ENCODE results near the gene GSE1. TPM values are rescaled to one million over a fixed set of nuclear protein-coding genes. Genes with fewer than 3 reads are reported as not detected.
A peak's percentile ranks its signal among the peaks of the same experiment; 100 is the strongest.

The GSE1 gene
- polyA plus RNA-seq, 4 donors, result 57.6 to 77.4 (median 63.3) TPM

DNA sequence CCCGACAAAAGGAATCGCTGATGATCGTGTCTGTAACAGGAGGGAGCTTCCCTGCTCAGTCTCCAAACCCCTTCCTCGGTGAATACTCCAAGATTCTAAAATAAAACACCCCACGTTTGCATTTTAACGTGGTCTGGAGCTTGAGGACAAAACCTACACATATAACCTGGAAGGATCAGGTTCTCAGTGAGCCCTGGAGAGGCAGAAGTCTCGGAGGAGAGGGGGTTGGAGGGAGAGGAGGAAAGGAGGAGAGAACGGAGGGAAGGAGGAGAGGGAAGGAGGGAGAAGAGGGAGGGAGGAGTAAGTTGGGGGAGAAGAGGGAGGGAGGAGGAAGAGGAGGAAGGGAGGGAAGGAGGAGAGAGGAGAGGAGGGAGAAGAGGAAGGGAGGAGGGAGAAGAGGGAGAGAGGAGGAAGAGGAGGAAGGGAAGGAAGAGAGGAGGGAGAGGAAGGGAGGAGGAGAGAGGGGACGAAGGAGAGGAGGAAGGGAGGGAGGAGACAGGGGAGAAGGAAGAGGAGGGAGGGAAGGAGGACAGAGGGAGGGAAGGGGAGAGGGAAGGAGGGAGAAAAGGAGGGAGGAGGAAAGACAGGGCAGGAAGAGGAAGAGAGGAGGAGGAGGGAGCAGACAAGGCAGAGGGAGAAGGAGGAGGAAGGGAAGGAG, 103.0 kb downstream of the GSE1 start:
- DNase-seq (ENCODE audit: low read depth in 4 of 4, low spot score in 3 of 4), result no peak

DNA sequence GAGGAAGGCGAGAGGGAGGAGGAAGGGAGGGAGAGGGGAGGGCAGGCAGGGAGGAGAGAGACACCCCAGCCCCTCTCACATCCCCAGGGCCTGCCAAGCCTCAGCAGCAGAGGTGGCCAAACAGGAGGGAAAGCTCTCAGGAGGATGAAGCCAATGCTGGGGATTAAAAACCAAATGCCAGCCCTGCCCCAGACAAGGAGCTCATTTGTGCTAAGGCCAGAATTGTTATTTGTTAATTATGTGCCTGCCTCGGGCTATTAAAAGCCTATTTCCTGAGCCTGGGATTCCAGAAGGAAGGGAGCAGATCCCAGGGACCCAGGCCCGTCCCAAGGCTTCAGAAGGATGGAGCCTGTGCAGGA, 103.5 kb downstream of the GSE1 start:
- no peak for DNase-seq (ENCODE audit: low read depth in 4 of 4, low spot score in 3 of 4)

DNA sequence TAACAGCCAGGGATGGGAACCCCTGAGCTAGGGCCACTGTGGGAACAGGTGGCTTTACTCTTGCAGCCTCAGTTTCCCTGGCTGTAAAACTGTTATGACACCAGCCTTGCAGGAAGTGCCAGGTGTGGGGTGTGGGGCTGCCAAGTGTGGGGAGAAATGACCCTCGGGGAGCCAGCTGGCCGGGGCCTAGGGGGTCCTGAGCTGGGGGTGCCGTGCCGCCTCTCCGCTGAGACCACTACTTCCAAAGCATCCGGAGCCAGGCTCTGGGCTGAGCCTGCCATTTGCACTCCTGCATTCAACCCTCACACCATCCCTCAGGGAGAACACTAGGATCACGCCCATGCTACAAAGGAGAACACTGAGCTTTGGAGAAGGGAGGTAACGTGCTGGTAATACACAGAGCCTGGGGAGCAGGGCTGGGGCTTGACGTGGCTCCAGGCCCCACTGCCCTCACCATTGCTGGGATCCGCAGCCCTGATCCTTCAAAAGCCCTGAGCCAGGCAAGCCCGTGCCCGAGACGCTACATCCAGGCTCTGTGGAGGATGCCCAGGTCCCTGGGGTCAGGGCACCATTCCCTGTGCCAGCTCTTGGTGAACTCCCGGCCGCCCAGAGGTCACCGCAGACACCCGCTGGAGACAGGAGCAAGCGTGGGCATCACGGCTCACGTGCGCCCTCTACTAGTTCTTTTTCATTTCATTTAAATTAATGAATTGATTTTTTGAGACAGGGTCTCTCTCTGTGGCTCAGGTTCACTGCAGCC, 104.5 kb downstream of the GSE1 start:
- DNase-seq (ENCODE audit: low read depth in 4 of 4, low spot score in 3 of 4), result peak in 1 of 4 donors; percentile 45

DNA sequence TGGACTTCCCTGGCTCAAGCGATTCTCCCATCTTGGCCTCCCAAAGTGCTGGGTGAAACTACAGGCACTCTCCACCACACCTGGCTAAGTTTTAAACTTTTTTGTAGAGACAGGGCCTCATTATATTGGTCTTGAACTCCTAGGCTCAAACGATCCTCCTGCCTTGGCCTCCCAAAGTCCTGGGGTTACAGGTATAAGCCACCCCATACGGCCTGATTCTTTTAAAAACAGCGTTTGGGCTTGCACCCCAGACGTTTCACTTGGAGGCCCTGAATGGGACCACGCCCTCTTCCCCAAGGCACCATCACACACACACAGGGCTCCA, 105.0 kb downstream of the GSE1 start:
- DNase-seq (ENCODE audit: low read depth in 4 of 4, low spot score in 3 of 4), result no peak

DNA sequence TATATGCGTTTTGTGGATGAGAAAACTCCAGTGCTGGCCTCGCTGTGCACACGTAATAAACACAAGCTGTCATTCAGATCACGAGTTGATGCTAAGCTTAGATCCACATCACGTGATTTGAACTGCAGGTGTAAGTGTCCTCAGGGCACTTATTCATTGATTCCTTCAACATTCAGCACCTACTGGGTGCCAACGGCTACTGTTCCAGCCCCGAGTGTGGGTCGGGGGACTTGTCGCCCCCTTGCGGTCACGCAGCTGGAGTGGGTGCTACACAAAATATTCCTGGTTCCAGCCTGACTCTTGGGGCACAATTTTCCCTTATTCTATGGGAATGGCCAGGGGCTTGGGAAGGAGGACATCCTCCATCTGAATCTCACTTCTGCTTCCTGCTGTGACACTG, 105.6 kb downstream of the GSE1 start:
- DNase-seq (ENCODE audit: low read depth in 4 of 4, low spot score in 3 of 4), result no peak

DNA sequence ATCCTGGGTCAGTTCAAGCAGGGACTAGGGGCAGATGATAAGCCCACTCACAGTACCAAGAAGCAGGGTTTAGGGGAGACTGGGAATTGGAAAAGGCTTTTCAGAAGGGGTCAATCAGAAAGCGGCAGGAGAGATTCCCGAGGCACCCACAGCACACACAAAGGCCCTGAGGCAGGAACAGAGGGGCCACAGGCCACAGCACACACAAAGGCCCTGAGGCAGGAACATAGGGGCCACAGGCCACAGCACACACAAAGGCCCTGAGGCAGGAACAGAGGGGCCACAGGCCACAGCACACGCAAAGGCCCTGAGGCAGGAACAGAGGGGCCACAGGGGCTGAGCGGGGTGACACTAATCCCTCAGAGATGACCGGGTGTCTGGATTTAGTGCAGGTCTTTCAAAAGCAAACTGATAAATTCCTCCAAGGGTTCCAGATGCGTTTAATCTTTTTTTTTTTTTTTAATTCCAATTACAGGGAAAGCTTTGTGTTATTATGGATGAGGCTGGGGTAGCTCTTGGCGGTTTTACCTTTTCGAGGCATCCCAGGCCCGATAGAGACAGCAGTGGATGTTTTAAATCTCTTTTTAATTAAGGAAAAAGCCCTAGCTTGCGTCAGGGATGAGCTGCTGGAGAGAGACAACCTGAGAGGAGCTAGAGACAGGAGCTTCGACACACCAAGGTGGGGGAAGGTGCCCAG, 106.6 kb downstream of the GSE1 start:
- DNase-seq (ENCODE audit: low read depth in 4 of 4, low spot score in 3 of 4), result no peak

DNA sequence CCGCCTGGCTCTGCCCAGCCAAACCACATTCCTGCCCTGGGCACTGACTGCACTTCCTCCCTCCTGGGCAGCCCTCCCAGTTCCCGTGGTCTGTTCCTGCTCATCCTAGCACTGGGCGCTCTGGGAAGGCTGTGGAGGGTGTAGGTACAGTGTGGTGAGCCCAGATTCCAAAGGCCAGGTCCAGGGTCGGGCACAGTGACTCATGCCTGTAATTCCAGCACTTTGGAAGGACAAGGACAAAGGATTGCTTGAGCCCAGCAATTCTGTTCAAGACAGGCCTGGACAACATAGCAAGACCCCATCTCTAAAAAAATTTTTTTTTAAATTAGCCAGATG, 107.1 kb downstream of the GSE1 start:
- no peak for DNase-seq (ENCODE audit: low read depth in 4 of 4, low spot score in 3 of 4)

DNA sequence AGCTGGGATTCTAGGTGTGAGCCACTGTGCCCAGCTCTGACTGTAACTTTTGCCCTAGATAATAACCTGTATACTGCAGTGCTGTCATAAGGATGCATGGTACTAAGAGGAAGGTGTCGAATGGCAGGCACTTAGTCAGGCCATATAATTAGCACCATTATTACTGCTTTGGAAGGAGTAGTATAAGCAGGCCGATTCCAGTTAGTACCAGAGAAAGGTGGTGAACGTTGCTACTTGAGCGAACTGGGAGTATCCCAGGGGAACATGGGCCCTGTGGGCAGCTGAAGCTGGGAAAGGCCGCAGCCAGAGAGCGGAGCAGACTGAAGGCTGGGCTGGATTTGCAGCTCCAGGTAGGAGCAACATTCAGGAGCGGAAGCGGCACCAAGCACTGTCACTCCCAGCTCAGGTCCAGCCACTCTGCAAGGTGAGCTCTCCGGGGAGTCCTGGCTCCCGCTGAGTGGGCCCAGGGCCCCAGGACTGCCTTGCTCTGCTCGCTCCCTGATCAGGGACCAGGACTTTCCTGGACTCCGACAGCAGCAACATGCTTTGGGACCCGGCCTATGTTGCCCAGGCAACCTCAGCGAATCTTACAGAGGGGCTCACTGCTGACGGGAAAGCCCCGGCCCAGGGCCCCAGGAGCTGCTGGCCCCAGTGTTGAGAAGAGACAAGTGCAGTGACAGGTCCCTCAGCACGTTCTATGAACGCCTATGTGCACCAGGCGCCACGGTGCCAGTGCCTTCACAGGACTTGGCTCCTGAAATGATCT, 109.2 kb downstream of the GSE1 start:
- no peak for DNase-seq (ENCODE audit: low read depth in 4 of 4, low spot score in 3 of 4)

DNA sequence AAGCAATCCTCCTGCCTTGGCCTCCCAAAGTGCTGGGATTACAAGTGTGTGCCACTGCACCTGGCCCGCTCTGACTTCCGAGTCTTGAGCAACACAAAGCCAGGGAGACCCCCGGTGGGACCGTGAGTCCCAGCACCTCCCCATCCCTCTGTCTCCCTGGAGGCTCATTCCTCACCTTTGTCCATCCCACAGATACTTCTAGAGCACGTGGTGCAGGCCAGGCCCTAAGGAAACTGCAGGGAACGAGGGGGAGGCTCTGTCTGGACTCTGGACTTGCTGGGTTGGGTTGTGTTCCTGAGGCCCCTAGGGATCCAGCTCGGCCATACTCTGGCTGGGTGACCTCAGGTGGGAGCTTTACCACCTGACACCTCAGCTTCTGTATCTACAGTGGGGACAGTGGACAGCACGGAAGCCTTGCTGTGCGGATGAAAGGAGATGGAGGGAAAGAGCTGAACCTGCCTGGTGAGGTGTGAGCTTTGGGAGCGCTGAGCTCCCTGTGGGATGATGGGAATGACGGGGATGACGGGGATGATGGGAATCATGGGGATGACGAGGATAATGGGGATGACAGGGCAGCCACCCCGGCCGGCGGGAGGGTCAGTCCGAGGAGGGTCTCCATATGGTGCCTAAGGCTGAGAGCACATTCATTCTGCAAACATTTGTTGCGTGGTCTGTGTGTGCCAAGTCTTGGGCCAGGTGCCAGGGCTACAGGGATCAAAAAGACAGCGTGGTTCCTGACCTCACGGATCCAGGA, 111.2 kb downstream of the GSE1 start:
- no peak for DNase-seq (ENCODE audit: low read depth in 4 of 4, low spot score in 3 of 4)

DNA sequence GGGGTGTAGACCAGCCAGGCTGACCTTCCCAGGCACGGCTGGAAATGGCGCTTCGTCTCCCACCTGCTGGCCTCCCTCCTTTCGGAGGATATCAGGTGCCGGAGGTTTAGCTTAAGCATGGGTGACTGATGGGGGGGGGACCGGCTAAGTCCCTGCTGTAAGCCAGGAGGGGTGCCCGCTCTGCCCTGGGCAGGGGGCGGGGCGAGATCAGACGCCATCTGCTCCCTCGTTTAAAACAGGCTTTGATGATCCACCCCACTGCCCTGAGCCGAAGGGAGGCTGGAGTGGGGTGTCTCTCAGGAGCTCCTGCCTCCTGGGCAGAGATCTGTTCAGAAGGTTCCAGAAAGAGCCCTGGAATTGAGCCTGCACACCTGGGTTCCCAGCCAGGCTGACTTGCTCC, 111.8 kb downstream of the GSE1 start:
- no peak for DNase-seq (ENCODE audit: low read depth in 4 of 4, low spot score in 3 of 4)

Other genes starting within 250 kb of the GSE1 start
- gene GINS2, start 75.6 kb downstream of the GSE1 start, polyA plus RNA-seq (ENCODE audit: insufficient read length in 4 of 4), result 10 to 100 TPM; 16.2 to 21.7 (median 19.6) TPM
- gene C16orf74, start 137.8 kb downstream of the GSE1 start, polyA plus RNA-seq (ENCODE audit: insufficient read length in 4 of 4), result 1 to 10 TPM; 2.5 to 3.7 (median 3.2) TPM
- gene EMC8, start 186.2 kb downstream of the GSE1 start, polyA plus RNA-seq (ENCODE audit: insufficient read length in 4 of 4), result 10 to 100 TPM; 22.8 to 37.0 (median 28.7) TPM
- 100 to 1,000 TPM; 251 to 392 (median 358) TPM for gene COX4I1, start 186.4 kb downstream of the GSE1 start, polyA plus RNA-seq (ENCODE audit: insufficient read length in 4 of 4)